ENCODE data around the gene SYNE1. TPM values are rescaled to one million over a fixed set of nuclear protein-coding genes. Genes with fewer than 3 reads are reported as not detected.

Gene SYNE1
- total RNA-seq, 4 donors from 2014 or later = 120 to 163 (median 137) TPM

GRCh38 chr6:152176268-152176667, 460.9 kb downstream of the SYNE1 start:
- WGBS, 2 donors = 64 to 67% methylated on average over 4 of the region's 4 CpGs
- H3K4me3 ChIP-seq = no peak overlapping the region
- H3K36me3 ChIP-seq = peaks cover 0 to 68% (median 0%) of the 10 kb centered on the region in 3 donors
- H3K9me3 ChIP-seq = no peaks in the 10 kb centered on the region
- H3K4me1 ChIP-seq = no peaks in the 10 kb centered on the region
- TF ChIP-seq EP300 (IDR thresholded peaks at IDR 0.05) = no peak
- no peak for TF ChIP-seq CTCF (IDR thresholded peaks at IDR 0.05)
- TF ChIP-seq POLR2A (IDR thresholded peaks at IDR 0.05) = no peak
- DNase-seq (ENCODE audit: low spot score in 2 of 2) = no peak
- H3K27me3 ChIP-seq = no peaks in the 10 kb centered on the region
- no peak overlapping the region for H3K27ac ChIP-seq

- no peak for DNase-seq (ENCODE audit: low spot score in 2 of 2)
- TF ChIP-seq EP300 (IDR thresholded peaks at IDR 0.05) (no peak), POLR2A (IDR thresholded peaks at IDR 0.05) (no peak), CTCF (IDR thresholded peaks at IDR 0.05) (no peak)
- no peaks in the 10 kb centered on the region for H3K4me1 ChIP-seq
- H3K4me3 ChIP-seq = no peak overlapping the region
- H3K27ac ChIP-seq = no peak overlapping the region
- H3K9me3 ChIP-seq = no peaks in the 10 kb centered on the region
- H3K36me3 ChIP-seq = peaks cover 0 to 62% (median 0%) of the 10 kb centered on the region in 3 donors
- WGBS, 2 donors = 80 to 91% methylated on average over 2 of the region's 2 CpGs
- no peaks in the 10 kb centered on the region for H3K27me3 ChIP-seq
These were observed 463.2 kb downstream of the SYNE1 start for GRCh38 chr6:152173957-152174356.

- Histone ChIP-seq H3K36me3 (peaks cover 0 to 57% (median 0%) of the 10 kb centered on the region in 3 donors), H3K27me3 (no peaks in the 10 kb centered on the region), H3K4me1 (no peaks in the 10 kb centered on the region), H3K27ac (no peak overlapping the region), H3K9me3 (no peaks in the 10 kb centered on the region), H3K4me3 (no peak overlapping the region)
- 84 to 88% methylated on average over 4 of the region's 4 CpGs for WGBS, 2 donors
- no peak for DNase-seq (ENCODE audit: low spot score in 2 of 2)
- no peak for TF ChIP-seq POLR2A (IDR thresholded peaks at IDR 0.05)
- no peak for TF ChIP-seq CTCF (IDR thresholded peaks at IDR 0.05)
These were observed 463.8 kb downstream of the SYNE1 start for GRCh38 chr6:152173321-152173720.

DNA sequence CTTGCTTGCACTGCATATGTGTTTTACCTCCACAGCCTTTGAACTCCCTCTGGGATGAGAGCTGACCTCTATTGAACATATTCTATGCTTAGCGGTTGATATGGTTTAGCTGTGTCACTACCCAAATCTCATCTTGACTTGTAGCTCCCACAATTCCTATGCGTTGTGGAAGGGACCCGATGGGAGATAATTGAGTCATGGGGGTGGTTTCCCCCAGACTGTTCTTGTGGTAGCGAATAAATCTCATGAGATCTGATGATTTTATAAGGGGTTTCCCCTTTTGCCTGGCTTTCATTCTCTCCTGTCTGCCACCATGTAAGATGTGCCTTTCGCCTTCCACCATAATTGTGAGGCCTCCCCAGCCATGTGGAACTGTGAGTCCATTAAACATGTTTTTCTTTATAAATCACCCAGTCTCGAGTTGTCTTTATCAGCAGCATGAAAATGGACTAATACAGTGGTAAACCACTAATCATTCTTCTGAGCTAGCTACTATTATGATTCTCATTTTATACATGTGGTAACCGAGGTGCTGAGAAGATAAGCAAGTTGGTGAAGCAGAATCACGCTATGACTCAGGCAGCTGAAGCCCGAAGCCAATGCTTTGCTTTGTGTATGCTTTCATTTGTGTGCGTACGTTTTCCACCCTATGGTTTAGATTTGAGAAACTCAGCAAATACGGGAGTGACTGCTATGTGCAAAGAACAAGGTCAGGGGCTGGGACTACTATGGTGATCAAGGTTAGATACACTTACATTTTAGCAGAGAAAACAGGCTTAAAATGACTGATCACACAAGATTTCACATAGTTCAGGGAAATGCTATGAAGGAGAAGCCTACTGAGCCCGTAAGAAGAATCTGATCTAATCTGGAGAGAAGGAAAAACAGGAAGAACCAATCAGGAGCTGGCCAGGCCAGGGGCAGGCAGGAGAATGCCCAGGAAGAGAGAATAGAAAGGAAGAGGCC, 466.2 kb downstream of the SYNE1 start:
- H3K27ac ChIP-seq = no peak overlapping the region
- no peak for DNase-seq (ENCODE audit: low spot score in 2 of 2)
- H3K4me1 ChIP-seq = no peaks in the 10 kb centered on the region
- no peaks in the 10 kb centered on the region for H3K27me3 ChIP-seq
- no peaks in the 10 kb centered on the region for H3K9me3 ChIP-seq
- no peak for TF ChIP-seq CTCF (IDR thresholded peaks at IDR 0.05)
- TF ChIP-seq POLR2A (IDR thresholded peaks at IDR 0.05) = no peak
- TF ChIP-seq EP300 (IDR thresholded peaks at IDR 0.05) = no peak
- 88 to 92% methylated on average over 13 of the region's 13 CpGs for WGBS, 2 donors
- H3K4me3 ChIP-seq = no peak overlapping the region
- H3K36me3 ChIP-seq = peaks cover 0 to 50% (median 0%) of the 10 kb centered on the region in 3 donors

DNA sequence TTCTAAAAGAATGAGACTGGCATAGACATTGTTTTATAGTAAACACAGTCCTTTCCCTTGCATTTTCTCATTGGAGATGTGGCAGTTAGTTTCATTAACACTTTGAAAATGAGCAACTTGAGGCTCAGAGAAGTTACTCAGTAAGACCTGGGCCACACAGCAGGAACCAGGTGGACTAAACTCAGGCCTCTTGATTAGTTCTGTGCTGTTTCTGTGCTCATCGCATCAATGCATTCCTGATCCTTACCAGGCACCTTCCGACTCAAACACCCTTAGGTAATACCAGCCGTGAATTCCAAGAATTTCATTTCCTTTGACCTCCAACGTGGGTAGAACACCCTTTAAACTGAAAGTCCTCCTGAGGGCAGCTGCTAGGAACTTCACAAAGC, 466.9 kb downstream of the SYNE1 start:
- peaks cover 0 to 47% (median 0%) of the 10 kb centered on the region in 3 donors for H3K36me3 ChIP-seq
- no peak overlapping the region for H3K4me3 ChIP-seq
- H3K27me3 ChIP-seq = no peaks in the 10 kb centered on the region
- TF ChIP-seq POLR2A (IDR thresholded peaks at IDR 0.05) (no peak), EP300 (IDR thresholded peaks at IDR 0.05) (no peak), CTCF (IDR thresholded peaks at IDR 0.05) (no peak)
- H3K27ac ChIP-seq = no peak overlapping the region
- WGBS, 2 donors = 81 to 87% methylated on average over 4 of the region's 4 CpGs
- H3K4me1 ChIP-seq = no peaks in the 10 kb centered on the region
- no peaks in the 10 kb centered on the region for H3K9me3 ChIP-seq
- DNase-seq (ENCODE audit: low spot score in 2 of 2) = no peak
